Raji (cell line): ENCODE measurements around the gene ZNF587B.

Experiments used
- POLR2A ChIP-seq: IDR thresholded peaks from 2 replicates; pipeline ENCODE4 v1.6.1; 2011; ENCODE audit warnings: low read depth, low read length, control low read depth; ENCODE audit not compliant: insufficient read depth

The ZNF587B gene

DNA sequence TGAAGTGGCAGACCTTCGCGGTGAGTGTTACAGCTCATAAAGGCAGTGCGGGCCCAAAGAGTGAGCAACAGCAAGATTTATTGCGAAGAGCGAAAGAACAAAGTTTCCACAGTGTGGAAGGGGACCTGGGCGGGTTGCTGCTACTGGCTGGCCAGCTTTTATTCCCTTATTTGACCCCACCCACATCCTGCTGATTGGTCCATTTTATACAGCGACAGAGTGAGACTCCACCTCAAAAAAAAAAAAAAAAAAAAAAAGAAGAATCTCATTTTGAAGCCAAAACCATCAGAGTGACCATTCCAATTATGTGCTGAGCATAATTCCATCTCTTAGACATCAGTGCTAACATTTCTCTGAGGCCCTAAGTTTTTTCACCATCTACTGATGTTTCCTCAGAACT, 13.4 kb upstream of the ZNF587B start:
- TF ChIP-seq POLR2A = no peak

DNA sequence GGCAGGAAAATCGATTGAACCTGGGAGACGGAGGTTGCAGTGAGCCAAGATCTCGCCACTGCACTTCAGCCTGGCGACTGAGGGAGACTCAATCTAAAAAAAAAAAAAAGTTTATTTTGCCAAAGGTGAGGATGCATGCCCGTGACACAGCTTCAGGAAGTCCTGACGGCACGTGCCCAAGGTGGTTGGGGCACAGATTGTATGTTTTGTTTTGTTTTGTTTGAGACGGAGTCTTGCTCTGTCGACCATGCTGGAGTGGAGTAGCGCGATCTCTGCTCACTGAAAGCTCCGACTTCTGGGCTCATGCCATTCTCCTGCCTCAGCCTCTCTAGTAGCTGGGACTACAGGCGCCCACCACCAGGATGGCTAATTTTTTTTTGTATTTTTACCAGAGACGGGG, 12.1 kb upstream of the ZNF587B start:
- TF ChIP-seq POLR2A = no peak

DNA sequence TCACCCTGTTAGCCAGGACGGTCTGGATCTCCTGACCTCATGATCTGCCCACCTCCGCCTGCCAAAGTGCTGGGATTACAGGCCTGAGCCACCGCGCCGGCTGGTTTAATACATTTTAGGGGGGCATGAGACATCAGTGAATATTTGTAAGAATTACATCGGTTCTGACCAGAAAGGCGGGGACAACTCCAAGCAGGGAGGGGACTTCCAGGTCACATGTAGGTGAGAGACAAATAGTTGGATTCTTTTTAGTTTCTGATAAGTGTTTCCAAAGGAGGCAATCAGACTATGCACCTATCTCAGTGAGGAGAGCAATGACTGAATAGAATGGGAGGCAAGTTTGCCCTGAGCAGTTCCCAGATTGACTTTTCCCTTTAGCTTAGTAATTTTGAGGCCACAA, 11.7 kb upstream of the ZNF587B start:
- no peak for TF ChIP-seq POLR2A

DNA sequence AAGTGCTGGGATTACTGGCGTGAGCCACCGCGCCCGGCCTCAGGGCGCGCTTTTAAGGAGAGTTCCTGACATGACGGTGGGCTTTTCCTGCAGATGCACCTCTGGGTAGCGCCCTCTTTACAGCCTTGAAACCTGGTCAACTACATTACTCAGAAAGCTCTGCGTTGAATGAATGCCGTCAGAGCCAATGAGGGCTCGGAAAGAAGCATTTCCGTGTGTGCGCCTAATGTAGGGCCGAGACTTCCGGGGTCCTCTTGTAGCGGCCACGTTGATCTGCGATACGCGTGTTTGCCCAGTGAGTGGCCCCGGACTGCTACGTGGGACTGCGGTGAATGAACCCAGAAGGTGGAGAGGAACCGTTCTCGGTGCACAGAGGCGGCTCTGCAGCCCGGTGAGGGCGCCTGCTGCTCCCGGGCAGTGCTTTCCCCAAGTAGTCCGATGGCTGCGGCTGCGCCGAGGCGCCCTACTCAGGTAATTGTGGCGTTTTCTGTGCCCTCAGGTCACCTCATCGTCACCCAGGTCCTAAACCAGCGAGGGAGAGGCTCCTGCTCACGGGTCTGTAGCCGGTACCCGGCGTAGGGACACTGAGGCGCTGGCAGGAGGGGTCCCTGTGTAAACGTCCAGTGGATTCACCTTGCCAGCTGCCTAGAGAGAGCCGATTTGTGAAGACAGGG, 10.5 kb upstream of the ZNF587B start:
- peak; percentile 95 for TF ChIP-seq POLR2A

DNA sequence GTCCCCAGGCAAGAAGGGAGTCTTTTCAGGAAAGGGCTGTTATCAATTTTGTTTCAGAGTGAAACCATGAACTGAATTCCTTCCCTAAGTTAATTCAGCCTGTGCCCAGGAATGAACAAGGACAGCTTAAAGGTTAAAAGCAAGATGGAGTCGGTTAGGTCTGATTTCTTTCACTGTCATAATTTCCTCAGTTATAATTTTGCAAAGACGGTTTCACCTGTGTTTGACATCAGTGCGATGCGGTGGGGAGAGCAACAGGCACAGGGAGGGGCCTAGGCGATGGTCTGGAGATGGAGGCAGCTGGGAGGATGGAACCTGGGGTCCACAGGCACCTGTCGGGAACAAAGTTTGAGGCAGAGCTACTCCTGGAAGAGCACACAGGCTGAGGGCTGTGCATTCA, 9.5 kb upstream of the ZNF587B start:
- TF ChIP-seq POLR2A = no peak

DNA sequence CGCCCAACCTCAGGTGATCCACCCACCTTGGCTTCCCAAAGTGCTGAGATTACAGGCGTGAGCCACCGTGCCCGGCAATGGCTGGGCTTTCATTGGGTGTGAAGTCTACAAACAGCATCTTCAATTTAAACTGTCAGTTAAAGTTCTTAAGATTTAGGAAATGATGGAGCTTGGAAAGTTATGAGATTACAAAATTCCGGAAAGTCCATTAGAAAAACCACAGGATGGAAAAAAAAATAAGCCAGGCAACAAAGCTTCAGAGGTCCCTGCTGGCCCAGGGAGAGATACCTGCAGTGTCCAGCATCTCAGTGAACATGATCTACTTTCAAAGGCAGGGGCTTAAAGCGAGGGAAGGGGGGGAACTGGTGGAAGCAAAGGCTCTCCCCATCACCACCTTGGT, 4.6 kb upstream of the ZNF587B start:
- TF ChIP-seq POLR2A = no peak

DNA sequence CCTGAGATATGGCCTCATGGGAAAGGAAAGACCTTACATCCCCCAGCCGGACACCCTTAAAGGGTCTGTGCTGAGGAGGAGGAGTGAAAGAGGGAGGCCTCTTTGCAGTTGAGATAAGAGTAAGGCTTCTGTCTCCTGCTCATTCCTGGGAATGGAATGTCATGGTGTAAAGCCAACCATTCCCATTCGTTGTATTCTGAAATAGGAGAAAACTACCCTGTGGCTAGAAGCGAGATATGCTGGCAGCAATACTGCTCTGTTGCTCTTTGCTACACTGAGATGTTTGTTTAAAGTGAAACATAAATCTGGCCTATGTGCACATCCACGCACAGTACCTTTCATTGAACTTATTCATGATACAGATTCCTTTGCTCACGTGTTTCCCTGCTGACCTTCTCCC, 783 bp upstream of the ZNF587B start:
- TF ChIP-seq POLR2A = no peak

DNA sequence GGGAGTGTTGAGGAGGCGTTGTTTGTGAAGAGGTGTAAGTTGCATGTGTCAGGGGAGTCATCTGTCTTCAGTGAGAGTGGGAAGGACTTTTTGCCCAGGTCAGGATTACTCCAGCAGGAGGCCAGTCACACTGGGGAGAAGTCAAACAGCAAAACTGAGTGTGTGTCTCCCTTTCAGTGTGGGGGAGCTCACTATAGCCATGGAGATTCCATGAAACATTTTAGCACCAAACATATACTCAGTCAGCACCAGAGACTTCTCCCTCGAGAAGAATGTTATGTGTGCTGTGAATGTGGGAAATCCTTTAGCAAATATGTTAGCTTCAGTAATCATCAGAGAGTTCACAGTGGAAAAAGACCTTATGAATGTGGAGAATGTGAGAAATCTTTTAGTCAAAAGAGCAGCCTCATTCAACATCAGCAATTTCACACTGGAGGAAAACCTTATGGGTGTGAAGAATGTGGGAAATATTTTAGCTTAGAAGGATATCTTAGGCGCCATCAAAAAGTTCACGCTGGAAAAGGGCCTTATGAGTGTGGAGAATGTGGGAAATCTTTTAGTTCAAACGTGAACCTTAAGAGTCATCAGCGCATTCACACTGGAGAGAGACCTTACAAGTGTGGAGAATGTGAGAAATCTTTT, 11.1 kb downstream of the ZNF587B start:
- no peak for TF ChIP-seq POLR2A

DNA sequence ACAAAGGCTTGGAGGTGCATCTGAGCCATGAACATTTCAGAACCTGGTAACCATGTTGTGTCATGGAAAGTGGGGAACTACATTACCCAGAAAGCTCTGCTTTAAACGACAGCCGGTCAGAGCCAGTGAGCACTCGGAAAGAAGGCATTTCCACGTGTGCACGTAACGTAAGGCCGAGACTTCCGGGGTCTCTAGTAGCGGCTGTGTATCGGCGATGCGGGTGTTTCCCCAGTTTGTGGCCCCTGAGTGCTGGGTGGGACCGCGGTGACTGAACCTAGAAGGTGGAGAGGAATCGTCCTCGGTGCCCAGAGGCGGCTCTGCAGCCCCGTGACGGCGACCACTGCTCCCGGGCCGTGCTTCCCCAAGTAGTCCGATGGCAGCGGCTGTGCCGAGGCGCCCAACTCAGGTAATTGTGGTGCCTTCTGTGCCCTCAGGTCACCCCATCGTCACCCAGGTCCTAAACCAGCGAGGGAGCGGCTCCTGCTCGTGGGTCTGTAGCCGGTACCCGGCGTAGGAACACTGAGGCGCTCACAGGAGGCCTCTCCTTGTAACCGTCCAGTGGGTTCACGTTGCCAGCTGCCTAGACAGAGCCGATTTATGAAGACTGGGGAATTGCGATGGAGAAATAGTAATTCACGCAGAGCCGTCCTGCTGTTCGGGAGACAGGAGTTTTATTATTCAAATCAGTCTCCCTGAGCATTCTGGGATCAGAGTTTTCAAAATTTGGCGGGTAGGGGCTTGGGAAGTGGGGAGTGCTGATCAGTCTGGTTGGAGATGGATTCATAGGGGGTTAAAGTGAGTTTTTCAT, 19.8 kb downstream of the ZNF587B start, which contains the start of gene ZNF587:
Gene ZNF587 (plus strand): TSS at position 194 of the 808 bp plus-strand sequence. CDS start 180 bp downstream, at position 374.
- TF ChIP-seq POLR2A = peak; percentile 54; the same call in 1 of the 2 replicates

DNA sequence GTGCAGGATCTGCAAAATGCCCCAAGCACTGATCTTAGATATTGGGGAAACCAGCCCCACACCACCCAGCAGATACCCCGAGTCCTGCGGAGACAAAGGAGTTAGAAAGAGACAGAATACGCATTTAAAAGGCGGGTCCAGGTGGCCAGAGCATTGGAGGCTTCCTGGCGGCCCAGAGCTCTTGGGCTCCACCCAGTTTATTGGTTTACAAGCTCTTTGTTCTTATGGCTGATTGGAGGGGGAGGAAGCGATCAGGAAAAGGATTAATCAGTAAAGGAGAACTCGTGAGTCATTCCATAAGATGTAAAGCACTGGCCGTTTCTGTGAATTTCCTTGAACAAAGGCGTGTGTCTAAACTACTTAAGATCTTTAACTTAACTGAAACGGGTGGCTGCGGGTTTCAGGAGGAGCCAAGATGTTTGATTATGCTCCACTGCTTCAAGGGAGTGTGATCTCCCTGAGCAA, 20.5 kb downstream of the ZNF587B start:
- TF ChIP-seq POLR2A = no peak

DNA sequence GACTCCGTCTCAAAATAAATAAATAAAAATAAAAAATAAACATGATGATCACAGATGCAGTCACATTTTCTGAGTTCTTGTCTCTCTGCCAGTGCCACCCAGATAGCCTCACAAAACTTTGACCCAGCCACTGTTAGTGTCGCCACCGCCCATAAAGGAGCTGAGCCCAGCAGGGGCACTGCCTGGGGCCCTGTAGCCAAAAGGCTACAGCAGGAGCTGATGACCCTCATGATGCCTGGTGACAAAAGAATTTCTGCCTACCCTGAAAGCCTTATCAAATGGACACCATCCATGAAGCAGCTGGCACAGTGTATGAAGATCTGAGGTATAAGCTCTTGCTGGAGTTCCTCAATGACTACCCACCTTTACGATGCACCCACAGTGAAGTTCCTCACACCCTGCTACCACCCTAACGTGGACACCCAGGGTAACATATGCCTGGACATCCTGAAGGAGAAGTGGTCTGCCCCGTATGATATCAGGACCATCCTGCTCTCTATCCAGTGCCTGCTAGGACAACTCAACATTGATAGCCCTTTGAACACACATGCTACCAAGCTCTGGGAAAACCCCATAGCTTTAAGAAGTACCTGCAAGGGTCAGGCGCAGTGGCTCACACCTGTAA, 37.9 kb downstream of the ZNF587B start:
- TF ChIP-seq POLR2A = no peak

DNA sequence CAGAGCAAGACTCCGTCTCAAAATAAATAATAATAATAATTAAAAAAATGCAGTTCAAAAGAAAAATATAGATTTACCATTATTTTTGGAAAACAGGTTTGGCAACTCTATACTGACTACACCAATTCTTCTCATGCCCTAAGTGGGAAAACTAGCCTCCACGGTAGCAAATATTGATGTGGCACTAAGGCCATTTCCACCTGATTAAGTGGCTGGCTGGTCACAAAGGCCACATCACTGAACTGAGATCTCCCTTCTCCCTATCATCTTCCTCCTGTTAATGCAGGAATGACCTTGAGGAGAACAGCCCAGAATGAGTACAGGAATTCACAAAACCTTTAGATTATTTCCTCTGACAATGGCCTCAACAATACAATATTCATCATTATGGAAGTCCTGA, 40.1 kb downstream of the ZNF587B start:
- no peak for TF ChIP-seq POLR2A

DNA sequence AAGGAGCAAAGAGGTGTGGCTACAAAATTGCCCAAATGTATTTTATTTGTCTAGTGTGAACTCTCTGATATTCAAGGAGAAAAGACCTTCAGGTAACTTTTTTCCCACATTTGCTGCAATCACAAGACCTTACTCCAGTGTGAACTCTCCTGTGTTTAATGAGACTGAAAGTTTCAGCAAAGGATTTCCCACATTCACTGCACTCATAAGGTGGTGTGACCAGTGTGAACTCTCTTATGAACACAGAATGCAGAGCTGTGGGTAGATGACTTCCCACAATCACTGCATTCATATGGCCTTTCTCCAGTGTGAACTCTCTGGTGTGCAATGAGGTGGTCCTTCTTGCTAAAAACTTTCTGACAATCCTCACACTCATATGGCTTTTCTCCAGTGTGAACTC, 42.4 kb downstream of the ZNF587B start:
- TF ChIP-seq POLR2A = no peak

DNA sequence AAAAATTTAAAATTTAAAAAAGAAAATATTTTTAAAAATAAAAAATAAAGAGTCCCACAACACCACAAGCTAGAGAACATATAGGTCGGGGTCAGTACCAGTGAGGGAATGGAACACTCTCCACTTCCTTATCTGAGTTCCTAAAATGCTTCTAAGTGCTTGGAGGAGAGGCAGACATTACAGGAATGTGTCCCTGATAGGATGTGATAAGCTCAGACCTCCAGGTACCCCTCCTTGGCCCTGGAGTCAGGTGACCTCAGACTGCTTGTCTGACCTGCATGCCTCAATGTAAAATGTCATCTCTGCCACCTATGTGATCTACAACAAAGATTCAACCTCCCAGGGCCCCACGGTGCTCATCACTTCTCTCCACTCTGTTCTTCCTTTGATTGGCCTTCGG, 55.9 kb downstream of the ZNF587B start:
- no peak for TF ChIP-seq POLR2A

DNA sequence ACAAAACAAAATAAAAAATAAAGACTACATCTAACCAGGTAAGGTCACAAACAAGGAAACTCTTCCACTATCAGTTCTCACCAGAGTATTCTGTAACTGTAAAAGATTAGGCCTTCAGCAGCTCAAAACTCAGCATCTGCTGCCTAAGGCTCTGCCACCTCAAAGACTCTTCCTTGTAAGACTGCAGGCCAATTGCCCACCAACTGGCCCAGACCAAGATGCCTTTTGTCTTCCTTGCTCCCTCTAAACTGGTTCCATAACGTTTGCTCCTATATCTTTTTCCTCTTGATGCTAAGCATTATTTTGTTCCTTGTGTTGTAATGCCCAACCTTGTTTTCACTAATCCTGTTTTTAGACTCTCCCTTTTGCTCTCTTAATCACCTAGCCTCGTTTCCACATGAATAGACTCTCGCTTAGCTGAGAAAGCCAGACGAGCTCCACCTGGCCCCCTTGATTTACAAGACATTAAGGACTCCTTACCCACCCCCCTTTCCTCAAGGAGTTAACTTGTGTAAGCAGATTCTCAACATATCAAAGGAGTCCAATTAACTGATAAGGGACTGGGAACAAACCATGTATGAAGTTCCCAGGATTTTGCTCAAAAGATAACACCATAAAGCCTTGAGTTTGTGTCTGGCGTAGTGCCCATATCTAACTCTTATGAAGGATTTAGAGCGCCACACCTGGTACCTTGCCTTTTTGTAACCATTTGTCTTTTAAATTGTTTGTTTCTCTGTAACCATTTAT, 57.3 kb downstream of the ZNF587B start:
- TF ChIP-seq POLR2A = no peak
